HepG2 (cell line): ENCODE data around the gene TRAIP. TPM values are rescaled to one million over a fixed set of nuclear protein-coding genes. Genes with fewer than 3 reads are reported as not detected.

Experiments
- ARID5B ChIP-seq: IDR thresholded peaks from 2 replicates; pipeline ENCODE4 v1.4.0; 2020; ENCODE audit warnings: mild to moderate bottlenecking, missing genetic modification reagents
- CREB1 ChIP-seq, 2 experiments: fragments of 450-650 bp in 1 of 2; IDR thresholded peaks; 2 replicates each; pipeline ENCODE4 v1.6.1; 2016 to 2017; ENCODE audit warnings: control low read depth in 1 of 2, mild to moderate bottlenecking in 1 of 2, missing compliant biosample characterization in 1 of 2, missing genetic modification characterization in 1 of 2
- DNMT1 ChIP-seq: sonication (generic); formaldehyde crosslinking; IDR thresholded peaks from 2 replicates; pipeline ENCODE4 v1.5.1; 2020; ENCODE audit warnings: mild to moderate bottlenecking, missing genetic modification reagents
- EP300 ChIP-seq, 3 experiments: sonication (generic) in 1 of 3; formaldehyde crosslinking in 1 of 3; IDR thresholded peaks; 2 replicates each; pipeline versions ENCODE4 v1.5.1 to v1.6.1; 2011 to 2020; ENCODE audit warnings: low read depth in 2 of 3, low read length in 2 of 3, borderline replicate concordance in 1 of 3, improper control_type of control experiment in 1 of 3, mild to moderate bottlenecking in 1 of 3, missing genetic modification reagents in 1 of 3, moderate library complexity in 1 of 3
- GATAD1 ChIP-seq: IDR thresholded peaks from 2 replicates; pipeline ENCODE4 v1.6.1; 2016; ENCODE audit warnings: missing genetic modification reagents, missing compliant biosample characterization
- ISL2 ChIP-seq: sonication (generic); formaldehyde crosslinking; IDR thresholded peaks from 2 replicates; pipeline ENCODE4 v1.5.0; 2020; ENCODE audit warnings: missing genetic modification reagents
- MIER2 ChIP-seq: IDR thresholded peaks from 2 replicates; pipeline ENCODE4 v1.6.1; 2016; ENCODE audit warnings: missing biosample characterization, missing genetic modification reagents
- MLX ChIP-seq: IDR thresholded peaks from 2 replicates; pipeline ENCODE4 v1.6.1; 2016
- MXI1 ChIP-seq: IDR thresholded peaks from 3 replicates; pipeline ENCODE4 v1.6.1; 2012; ENCODE audit warnings: low read depth, low read length, inconsistent platforms, borderline replicate concordance
- NCOA2 ChIP-seq: sonication (generic); formaldehyde crosslinking; IDR thresholded peaks from 2 replicates; pipeline ENCODE4 v1.8.0; 2022; ENCODE audit warnings: inconsistent platforms
- RARA ChIP-seq: IDR thresholded peaks from 2 replicates; pipeline ENCODE4 v1.6.1; 2016; ENCODE audit warnings: missing genetic modification reagents, missing compliant biosample characterization
- SNRNP70 ChIP-seq: fragments of 200-400 bp; formaldehyde crosslinking; IDR thresholded peaks from 2 replicates; pipeline ENCODE4 v1.6.1; 2017; ENCODE audit warnings: mild to moderate bottlenecking, low read depth, low read length, moderate library complexity
- polyA plus RNA-seq, 8 experiments: library from polyadenylated mRNA; depleted of rRNA in 3 of 8; stranded (reverse) in 7 of 8; unstranded in 1 of 8; fragments of >200 nt; fragmentation: Illumina TruSeq in 4 of 8; extraction: Trizol in 4 of 8; gene quantifications; 2 replicates each; pipeline versions ENCODE4 v1.2.1 to v1.2.3, GENCODE V29; 2011 to 2016; ENCODE audit warnings: low read depth in 4 of 8, missing spikeins in 1 of 8, mixed read lengths in 1 of 8; ENCODE audit not compliant: insufficient read depth in 1 of 8
- total RNA-seq, 5 experiments: library from RNA; depleted of rRNA; stranded (reverse); fragments of >200 nt; fragmentation: Illumina TruSeq; extraction: Trizol; gene quantifications; 2 replicates each; pipeline ENCODE4 v1.2.3, GENCODE V29; 2016; ENCODE audit warnings: low read depth in 1 of 5
- TF ChIP-seq, protein P1 (sequence below): sonication (generic); formaldehyde crosslinking; IDR thresholded peaks from 2 replicates; pipeline ENCODE4 v1.5.0; 2020; ENCODE audit warnings: mild to moderate bottlenecking, missing genetic modification reagents
- TF ChIP-seq, protein P2 (sequence below): IDR thresholded peaks from 2 replicates; pipeline ENCODE4 v1.6.1; 2016; ENCODE audit warnings: missing compliant biosample characterization, missing genetic modification reagents, borderline replicate concordance

The TRAIP gene
- total and polyA plus RNA-seq, 2 of the 13 experiments (the other 11 are each of a cell fraction or from before 2014, with no cell fraction given) = 13.9 to 23.9 TPM

GRCh38 chr3:49844464-49845183, 11.7 kb downstream of the TRAIP start (continued):
- TF ChIP-seq, protein P1, sequence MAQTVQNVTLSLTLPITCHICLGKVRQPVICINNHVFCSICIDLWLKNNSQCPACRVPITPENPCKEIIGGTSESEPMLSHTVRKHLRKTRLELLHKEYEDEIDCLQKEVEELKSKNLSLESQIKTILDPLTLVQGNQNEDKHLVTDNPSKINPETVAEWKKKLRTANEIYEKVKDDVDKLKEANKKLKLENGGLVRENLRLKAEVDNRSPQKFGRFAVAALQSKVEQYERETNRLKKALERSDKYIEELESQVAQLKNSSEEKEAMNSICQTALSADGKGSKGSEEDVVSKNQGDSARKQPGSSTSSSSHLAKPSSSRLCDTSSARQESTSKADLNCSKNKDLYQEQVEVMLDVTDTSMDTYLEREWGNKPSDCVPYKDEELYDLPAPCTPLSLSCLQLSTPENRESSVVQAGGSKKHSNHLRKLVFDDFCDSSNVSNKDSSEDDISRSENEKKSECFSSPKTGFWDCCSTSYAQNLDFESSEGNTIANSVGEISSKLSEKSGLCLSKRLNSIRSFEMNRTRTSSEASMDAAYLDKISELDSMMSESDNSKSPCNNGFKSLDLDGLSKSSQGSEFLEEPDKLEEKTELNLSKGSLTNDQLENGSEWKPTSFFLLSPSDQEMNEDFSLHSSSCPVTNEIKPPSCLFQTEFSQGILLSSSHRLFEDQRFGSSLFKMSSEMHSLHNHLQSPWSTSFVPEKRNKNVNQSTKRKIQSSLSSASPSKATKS (CRISPR knock-in tag) = no peak
- TF ChIP-seq RARA (peak; percentile 55; the same call in 1 of the 2 replicates), MLX (CRISPR knock-in tag) (peak; percentile 60; the same call in 1 of the 2 replicates), CREB1 (IDR thresholded peaks at IDR 0.05) (no peak), CREB1 (CRISPR knock-in tag; IDR thresholded peaks at IDR 0.05) (peak; percentile 23; the same call in 1 of the 2 replicates), ARID5B (CRISPR knock-in tag) (peak; percentile 63), GATAD1 (CRISPR knock-in tag) (peak; percentile 63; the same call in 1 of the 2 replicates), MXI1 (peak; percentile 49; the same call in 1 of the 3 replicates), MIER2 (CRISPR knock-in tag) (peak; percentile 35; the same call in 1 of the 2 replicates), EP300 (IDR thresholded peaks at IDR 0.05; ENCODE audit: low read depth in 2 of 2, low read length in 2 of 2) (peak in 1 of 2 experiments; percentile 50; a peak in 2 of 4 replicates), EP300 (CRISPR knock-in tag; IDR thresholded peaks at IDR 0.05; ENCODE audit: borderline replicate concordance) (peak; percentile 49), ISL2 (CRISPR knock-in tag) (peak; percentile 44; the same call in 1 of the 2 replicates), NCOA2 (CRISPR knock-in tag) (peak; percentile 48), SNRNP70 (no peak), DNMT1 (CRISPR knock-in tag) (no peak)
- TF ChIP-seq, protein P2, sequence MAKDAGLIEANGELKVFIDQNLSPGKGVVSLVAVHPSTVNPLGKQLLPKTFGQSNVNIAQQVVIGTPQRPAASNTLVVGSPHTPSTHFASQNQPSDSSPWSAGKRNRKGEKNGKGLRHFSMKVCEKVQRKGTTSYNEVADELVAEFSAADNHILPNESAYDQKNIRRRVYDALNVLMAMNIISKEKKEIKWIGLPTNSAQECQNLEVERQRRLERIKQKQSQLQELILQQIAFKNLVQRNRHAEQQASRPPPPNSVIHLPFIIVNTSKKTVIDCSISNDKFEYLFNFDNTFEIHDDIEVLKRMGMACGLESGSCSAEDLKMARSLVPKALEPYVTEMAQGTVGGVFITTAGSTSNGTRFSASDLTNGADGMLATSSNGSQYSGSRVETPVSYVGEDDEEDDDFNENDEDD = peak; percentile 70; the same call in 1 of the 2 replicates
